Activated naive CD8-positive, alpha-beta T cell (primary cell): ENCODE results near the gene NAPB.

ENCODE experiments used
- H3K27ac Mint-ChIP-seq: one replicate; pipeline ENCODE4 v1.8.0; 2021; ENCODE audit warnings: mixed read lengths
- H3K27me3 Mint-ChIP-seq: one replicate; pipeline ENCODE4 v1.8.0; 2021; ENCODE audit warnings: mixed read lengths
- H3K36me3 Mint-ChIP-seq: one replicate; pipeline ENCODE4 v1.8.0; 2021; ENCODE audit warnings: mixed read lengths
- H3K4me1 Mint-ChIP-seq: one replicate; pipeline ENCODE4 v1.8.0; 2021; ENCODE audit warnings: low read depth, mixed read lengths
- H3K4me3 Mint-ChIP-seq: one replicate; pipeline ENCODE4 v1.8.0; 2021; ENCODE audit warnings: mild to moderate bottlenecking, mixed read lengths
- H3K9me3 Mint-ChIP-seq: one replicate; pipeline ENCODE4 v1.8.0; 2021; ENCODE audit warnings: low read depth, mixed read lengths

Gene NAPB

DNA sequence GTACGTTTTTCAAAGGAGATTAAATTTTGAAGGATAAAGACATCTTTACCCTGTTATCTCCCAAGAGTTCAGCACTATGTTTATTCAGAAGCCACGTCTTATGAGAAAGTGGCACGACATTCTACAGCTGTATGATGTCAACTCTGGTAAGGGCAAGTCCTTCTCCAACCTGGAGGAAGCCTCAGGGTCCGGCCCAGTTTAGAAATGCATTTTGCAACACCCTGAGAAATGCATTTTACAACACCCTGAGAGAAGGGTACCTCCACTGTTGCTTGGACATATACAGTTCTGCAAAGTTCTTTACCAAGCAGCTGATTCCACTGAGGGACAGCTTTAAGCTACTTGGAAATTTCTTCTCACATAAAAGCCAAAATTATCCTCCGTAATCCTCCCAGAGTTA lies 17.5 kb downstream of the NAPB start:
- peaks cover 3% of the 10 kb centered on the region for H3K36me3 Mint-ChIP-seq
- no peak overlapping the region for H3K4me3 Mint-ChIP-seq
- H3K9me3 Mint-ChIP-seq = no peaks in the 10 kb centered on the region
- no peaks in the 10 kb centered on the region for H3K27me3 Mint-ChIP-seq
- H3K27ac Mint-ChIP-seq = no peak overlapping the region
- peaks cover 39% of the 10 kb centered on the region for H3K4me1 Mint-ChIP-seq

DNA sequence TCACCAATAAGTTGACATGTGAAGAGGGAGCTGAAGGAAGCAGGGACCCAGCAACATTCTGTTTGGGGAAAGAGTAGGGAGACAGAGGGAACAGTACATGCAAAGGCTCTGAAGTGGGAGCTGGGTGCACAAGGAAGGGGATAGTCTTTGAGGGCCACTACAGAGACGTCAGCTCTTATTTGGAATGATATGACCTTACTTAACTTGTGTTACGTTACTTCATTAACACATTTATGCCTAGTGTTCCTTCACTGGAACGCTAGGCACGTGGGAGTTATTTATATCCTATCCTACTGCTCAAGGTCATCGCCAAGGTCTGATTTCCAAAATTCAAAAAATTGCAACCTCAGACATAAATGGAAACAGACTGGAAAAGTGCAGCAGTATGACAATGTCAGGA lies 20.2 kb downstream of the NAPB start:
- H3K4me3 Mint-ChIP-seq = no peak overlapping the region
- H3K4me1 Mint-ChIP-seq = peaks cover 30% of the 10 kb centered on the region
- H3K36me3 Mint-ChIP-seq = peaks cover 7% of the 10 kb centered on the region
- H3K9me3 Mint-ChIP-seq = no peaks in the 10 kb centered on the region
- no peak overlapping the region for H3K27ac Mint-ChIP-seq
- H3K27me3 Mint-ChIP-seq = no peaks in the 10 kb centered on the region

DNA sequence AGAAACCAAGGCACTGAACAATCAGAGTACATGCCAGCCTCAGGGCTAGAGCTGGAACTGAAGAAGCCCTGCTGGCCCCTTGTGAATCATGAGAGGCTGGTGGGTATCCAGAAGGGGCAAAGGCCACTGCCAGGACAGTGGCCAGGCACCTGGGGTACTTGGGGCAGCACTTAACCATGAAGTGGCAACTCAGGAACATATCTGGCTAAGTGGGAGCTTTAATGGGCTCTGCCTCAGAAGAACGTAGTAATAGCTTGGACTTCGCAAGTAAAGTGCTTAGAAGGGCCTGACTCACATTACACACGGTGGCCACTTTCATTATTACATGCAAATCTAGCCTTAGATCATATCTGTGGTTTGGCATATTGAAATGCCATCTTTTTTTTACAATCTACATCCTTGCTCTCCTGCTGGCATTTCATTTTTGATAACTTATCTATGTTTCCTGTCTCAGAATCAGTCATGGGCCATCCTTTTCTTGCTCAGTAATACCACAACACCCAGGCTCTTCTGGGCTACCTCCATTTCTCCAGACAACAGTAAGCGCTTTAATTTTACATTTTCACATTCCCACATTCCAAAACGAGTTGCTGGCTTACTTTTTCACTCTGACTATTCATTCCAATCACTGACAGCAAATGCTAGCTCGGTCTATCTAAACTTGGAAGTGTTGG lies 21.6 kb downstream of the NAPB start:
- Mint-ChIP-seq H3K9me3 (no peaks in the 10 kb centered on the region), H3K27ac (no peak overlapping the region), H3K4me1 (peaks cover 25% of the 10 kb centered on the region), H3K27me3 (no peaks in the 10 kb centered on the region), H3K36me3 (peaks cover 7% of the 10 kb centered on the region), H3K4me3 (no peak overlapping the region)

DNA sequence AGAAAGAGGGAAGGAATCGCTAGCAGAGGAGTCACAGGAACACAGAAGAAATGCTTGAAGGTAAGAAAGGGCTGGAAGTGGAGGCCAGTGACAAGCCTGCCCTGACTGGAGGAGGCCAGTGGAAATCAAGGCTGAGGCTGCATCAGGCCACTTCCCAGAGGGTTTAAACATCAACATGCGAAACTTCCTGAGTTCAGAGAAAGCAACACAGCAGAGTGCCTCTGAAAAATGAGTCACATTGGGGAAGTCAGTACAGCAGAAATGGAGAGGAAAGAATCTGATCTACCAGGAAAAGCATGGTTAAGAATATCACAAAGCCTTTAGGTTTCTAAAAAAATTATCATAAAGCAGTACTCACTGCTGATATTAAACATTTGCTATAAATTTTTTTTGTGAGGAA lies 23.3 kb downstream of the NAPB start:
- peaks cover 14% of the 10 kb centered on the region for H3K36me3 Mint-ChIP-seq
- no peaks in the 10 kb centered on the region for H3K9me3 Mint-ChIP-seq
- no peaks in the 10 kb centered on the region for H3K27me3 Mint-ChIP-seq
- peaks cover 25% of the 10 kb centered on the region for H3K4me1 Mint-ChIP-seq
- H3K27ac Mint-ChIP-seq = no peak overlapping the region
- H3K4me3 Mint-ChIP-seq = no peak overlapping the region

DNA sequence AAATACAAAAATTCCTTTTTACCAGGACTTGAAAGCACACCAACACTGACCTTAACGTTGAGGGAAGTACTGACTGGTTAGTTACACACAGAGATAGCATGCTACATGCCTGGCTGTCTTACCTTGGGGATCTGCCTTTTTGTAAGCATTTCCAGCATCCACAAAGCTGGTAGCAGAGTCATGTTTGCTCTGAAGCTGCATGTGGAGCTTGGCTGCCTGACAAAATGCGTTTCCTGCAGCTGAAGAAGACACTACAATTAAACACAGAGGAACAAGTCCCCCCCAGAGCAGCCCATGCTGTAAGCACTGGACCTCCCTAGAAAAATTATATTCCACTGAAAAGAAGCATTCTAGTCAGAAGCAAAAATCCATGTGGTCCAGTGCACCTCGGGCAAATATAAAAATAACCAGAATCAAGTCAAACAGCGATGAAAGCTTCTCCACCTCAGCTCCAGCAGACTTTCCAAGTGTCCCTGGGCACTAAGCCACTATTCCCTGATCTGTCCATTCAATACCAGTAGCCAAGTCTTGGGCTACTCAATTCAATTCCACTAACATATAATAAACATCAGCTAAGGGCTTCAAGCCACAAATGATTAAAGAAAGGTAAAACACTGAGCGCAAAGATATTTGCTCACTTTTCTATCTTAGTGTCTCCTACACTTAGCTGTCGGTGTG lies 24.2 kb downstream of the NAPB start:
- Mint-ChIP-seq H3K36me3 (peaks cover 13% of the 10 kb centered on the region), H3K4me3 (no peak overlapping the region), H3K9me3 (no peaks in the 10 kb centered on the region), H3K27ac (no peak overlapping the region), H3K27me3 (no peaks in the 10 kb centered on the region), H3K4me1 (peaks cover 25% of the 10 kb centered on the region)

DNA sequence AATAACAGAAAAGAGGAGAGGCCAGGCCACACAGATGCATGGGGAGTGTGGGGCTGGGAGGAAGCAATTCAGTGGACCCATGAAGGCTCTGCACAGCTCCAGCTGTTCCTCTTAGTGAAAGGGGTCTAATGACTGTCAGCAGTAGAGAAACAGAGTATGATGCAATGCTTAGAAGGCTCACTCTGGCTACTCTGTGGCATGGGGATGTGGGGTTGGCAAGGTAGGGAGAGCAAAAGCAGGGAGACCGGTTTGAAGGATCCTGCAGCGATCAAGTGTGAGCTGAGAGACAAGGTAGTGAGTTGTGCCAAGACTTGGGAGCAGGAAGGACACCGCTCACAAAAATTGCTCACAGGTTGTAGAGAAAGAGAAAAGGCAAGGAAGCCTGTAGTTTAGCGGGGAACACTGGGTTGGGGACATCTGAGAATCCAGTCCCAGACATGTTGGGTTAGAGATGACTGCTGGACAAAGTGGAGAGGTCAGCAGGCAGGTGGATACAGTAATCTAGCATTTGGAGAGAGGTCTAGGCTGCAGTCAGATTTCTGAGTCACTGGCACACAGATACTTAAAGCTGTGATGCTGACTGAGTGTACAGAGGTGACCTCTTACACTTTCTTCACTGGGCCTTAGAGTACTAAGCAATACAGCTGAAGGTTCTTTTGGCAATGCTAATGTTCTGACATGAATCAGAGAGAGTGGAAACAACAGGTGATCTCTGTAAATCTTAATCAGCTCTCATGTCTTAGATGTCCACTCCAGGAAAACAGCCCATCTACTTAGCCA lies 27.1 kb downstream of the NAPB start:
- no peak overlapping the region for H3K27ac Mint-ChIP-seq
- H3K9me3 Mint-ChIP-seq = no peaks in the 10 kb centered on the region
- H3K4me1 Mint-ChIP-seq = peaks cover 12% of the 10 kb centered on the region
- no peaks in the 10 kb centered on the region for H3K27me3 Mint-ChIP-seq
- H3K36me3 Mint-ChIP-seq = peaks cover 15% of the 10 kb centered on the region
- H3K4me3 Mint-ChIP-seq = no peak overlapping the region

DNA sequence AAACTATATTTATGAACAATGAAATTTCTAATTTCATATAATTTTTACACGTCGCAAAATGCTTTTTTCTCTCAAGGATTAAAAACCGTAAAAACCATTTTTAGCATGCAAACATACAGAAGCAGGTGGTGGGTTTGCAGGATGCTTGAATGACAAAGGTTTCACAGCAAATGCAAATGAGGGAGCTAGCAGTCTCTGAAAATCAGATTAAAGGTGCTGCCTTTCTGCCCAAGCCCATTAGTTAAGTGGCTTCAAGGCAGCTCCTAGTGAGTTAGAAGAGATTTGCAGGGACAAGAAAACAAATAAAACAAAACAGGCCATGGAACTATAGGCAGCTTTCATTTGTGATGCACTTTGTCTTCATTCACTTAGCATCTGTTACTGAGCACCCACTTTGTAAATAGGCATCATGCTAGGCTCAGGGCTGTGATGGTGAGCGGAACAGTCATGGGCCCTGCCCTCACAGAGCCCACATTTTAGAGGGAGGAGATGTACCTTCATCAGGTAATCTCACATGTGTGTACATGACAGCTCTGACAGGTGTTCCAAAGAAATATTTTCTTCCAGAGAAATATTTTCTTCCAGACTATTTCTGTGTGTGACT lies 29.5 kb downstream of the NAPB start:
- Mint-ChIP-seq H3K27me3 (no peaks in the 10 kb centered on the region), H3K4me3 (no peak overlapping the region), H3K36me3 (peaks cover 23% of the 10 kb centered on the region), H3K9me3 (no peaks in the 10 kb centered on the region), H3K27ac (no peak overlapping the region), H3K4me1 (no peaks in the 10 kb centered on the region)

DNA sequence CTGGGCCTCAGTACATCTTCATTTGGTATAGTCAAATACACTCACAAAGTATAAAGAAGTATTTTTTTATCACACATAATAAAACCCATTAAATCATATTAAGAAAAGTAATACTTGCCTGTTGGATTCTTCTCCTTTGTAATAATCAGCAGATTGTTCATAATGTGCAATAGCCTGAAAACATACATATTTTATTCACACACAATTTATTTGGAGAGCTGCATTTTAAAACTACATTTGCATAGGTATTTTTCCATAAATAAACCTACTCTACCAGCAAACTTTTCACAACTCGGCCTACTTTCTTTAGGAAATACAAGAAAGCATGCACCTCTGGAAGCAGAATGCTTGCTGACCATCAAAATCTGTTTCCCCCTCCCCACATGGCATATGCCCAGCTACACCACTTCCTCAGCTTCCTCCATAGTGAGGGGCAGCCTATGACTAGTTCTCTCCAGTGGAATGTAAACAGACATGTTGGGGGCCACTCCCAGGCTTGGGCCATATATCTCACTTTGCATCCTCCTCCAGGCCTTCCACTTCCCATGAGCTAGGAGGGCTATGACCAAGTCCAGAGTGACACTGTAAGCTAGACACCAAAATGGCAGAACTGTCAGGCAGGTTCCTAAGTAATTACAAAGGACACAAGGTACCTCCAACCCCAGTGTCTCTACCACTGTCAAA lies 31.1 kb downstream of the NAPB start:
- H3K4me1 Mint-ChIP-seq = no peaks in the 10 kb centered on the region
- no peaks in the 10 kb centered on the region for H3K27me3 Mint-ChIP-seq
- H3K27ac Mint-ChIP-seq = no peak overlapping the region
- no peaks in the 10 kb centered on the region for H3K9me3 Mint-ChIP-seq
- peaks cover 25% of the 10 kb centered on the region for H3K36me3 Mint-ChIP-seq
- H3K4me3 Mint-ChIP-seq = no peak overlapping the region

DNA sequence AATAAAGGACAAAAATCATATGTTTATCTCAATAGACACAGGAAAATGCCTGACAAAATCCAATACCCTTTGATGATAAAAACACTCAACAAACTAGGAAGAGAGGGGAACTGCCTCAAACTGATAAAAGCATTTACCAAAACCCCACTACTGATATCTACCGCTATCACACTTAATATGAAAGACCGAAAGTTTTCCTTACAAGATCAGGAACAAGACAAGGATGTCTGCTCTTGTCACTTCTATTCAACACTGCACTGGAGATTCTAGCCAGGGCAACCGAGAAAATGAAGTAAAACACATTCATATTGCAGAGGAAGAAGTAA lies 34.2 kb downstream of the NAPB start:
- Mint-ChIP-seq H3K27ac (no peak overlapping the region), H3K27me3 (no peaks in the 10 kb centered on the region), H3K4me1 (no peaks in the 10 kb centered on the region), H3K4me3 (no peak overlapping the region), H3K9me3 (no peaks in the 10 kb centered on the region), H3K36me3 (peaks cover 31% of the 10 kb centered on the region)

DNA sequence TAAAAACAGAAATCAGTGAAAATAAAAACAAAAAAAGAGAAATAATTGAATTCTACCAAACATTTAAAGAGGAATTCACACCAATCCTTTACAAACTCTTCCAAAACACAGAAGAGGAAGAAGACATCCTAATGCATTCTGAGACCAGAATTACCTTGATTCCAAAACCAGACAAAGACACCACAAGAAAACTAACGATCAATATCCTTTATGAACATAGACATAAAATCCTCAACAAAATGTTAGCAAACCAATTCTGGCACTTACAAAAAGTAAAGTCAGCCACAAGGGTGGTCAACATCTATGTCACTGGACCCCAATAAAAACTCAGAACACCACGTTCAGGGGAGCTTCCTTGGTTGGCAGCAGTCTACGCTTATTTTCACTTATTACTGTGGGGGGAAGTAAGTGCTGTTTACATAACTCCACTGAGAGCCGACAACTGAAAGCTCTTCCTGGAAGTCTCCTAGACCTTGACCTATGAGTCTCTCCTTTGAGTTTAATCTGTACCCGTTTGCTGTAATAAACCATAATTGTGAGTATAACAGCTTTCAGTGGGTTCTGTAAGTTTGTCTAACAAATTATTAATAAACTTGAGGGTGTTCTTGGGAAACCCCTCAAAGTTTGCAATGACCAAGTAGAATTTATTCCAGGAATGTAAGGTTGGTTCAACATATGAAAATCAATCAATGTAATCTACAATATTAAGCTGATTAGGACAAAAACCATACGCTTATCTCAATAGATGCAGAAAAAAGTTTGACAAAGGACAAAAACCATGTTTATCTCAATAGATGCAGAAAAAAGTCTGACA lies 34.8 kb downstream of the NAPB start:
- H3K36me3 Mint-ChIP-seq = peaks cover 31% of the 10 kb centered on the region
- H3K4me1 Mint-ChIP-seq = no peaks in the 10 kb centered on the region
- no peak overlapping the region for H3K4me3 Mint-ChIP-seq
- H3K27ac Mint-ChIP-seq = no peak overlapping the region
- no peaks in the 10 kb centered on the region for H3K9me3 Mint-ChIP-seq
- no peaks in the 10 kb centered on the region for H3K27me3 Mint-ChIP-seq

DNA sequence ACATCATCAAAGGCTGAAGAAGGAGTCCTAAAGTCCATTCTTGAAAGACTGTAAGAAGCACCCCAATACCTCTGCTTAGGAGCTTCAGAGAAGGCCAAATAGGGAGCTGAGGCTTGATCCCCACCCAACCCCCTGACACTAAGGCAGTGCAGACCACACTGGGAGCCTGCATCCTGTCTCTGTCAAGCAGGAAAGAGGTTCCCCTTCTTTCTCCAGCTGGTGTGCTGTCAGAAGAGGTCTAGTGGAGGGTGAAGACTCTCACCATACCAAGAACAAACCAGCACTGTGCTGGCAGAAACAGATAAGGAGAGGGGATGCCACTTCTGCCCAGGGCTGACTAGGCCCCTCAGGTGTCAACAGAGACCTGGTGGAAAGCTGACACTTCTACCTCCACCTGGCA lies 39.4 kb downstream of the NAPB start:
- Mint-ChIP-seq H3K27ac (no peak overlapping the region), H3K9me3 (no peaks in the 10 kb centered on the region), H3K27me3 (no peaks in the 10 kb centered on the region), H3K4me1 (no peaks in the 10 kb centered on the region), H3K4me3 (no peak overlapping the region), H3K36me3 (peaks cover 24% of the 10 kb centered on the region)

DNA sequence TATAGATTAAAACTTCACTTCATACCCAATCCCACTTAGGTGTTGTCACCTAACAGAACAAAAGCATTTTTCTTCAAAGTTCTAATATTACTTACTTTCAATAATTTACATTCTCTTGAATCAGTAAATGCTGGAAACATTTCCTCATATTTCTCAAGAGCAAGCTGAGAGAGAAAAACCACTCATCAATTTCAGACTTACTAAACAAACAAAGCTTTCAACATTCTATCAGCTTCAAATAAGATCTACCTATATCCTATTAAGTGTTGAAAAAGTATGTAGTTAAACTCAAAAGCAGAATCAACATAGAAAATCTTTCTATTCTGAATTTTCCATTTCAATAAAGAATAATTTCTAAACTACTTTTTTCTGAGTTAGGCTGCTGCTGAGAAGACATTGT lies 41.5 kb downstream of the NAPB start:
- Mint-ChIP-seq H3K4me1 (no peaks in the 10 kb centered on the region), H3K27ac (no peak overlapping the region), H3K4me3 (no peak overlapping the region), H3K27me3 (no peaks in the 10 kb centered on the region), H3K36me3 (peaks cover 25% of the 10 kb centered on the region), H3K9me3 (no peaks in the 10 kb centered on the region)

DNA sequence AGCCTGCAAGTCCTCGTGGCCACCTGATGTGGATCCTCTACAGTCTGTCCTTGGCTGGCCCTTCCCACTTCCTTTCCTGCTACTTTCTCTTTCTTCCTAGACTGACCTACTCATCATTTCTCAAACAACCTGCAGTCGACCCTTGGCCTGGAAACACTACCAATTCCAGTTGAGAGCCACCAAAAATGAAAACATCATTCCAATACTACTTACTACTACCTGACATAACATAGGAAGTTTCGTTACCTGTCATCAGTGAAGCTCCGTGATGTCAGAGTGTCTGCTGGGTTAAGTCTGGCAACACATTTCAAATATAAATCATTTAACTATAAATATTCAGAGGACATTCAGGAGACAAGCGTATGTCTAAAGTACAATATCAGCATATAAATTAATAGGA lies 45.5 kb downstream of the NAPB start:
- no peaks in the 10 kb centered on the region for H3K4me1 Mint-ChIP-seq
- H3K4me3 Mint-ChIP-seq = no peak overlapping the region
- H3K36me3 Mint-ChIP-seq = peaks cover 11% of the 10 kb centered on the region
- peak overlapping the region; percentile 35 for H3K27ac Mint-ChIP-seq
- H3K9me3 Mint-ChIP-seq = no peaks in the 10 kb centered on the region
- H3K27me3 Mint-ChIP-seq = no peaks in the 10 kb centered on the region

DNA sequence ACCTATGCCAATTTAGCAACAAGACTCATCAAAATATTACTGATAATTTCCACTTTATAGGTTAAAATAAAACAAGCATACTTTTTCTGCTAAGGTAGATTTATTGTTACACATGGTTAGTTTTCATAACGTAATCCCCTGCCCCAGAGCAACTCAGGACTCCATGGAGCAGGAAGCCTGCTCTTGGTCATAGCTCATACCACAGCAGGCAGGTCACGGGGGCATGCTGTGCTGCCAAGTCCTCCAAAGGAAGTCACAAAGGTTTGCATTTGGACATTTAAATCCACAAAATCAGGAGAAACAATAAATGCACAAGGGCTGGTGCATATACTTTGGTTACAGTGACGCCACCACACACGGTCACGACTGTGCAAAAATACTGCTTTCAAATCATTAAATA lies 46.8 kb downstream of the NAPB start:
- H3K36me3 Mint-ChIP-seq = peaks cover 11% of the 10 kb centered on the region
- no peaks in the 10 kb centered on the region for H3K4me1 Mint-ChIP-seq
- H3K4me3 Mint-ChIP-seq = no peak overlapping the region
- no peaks in the 10 kb centered on the region for H3K9me3 Mint-ChIP-seq
- H3K27ac Mint-ChIP-seq = no peak overlapping the region
- no peaks in the 10 kb centered on the region for H3K27me3 Mint-ChIP-seq
